HepG2 (cell line): Measurements from ENCODE around the gene MTF1. TPM values are rescaled to one million over a fixed set of nuclear protein-coding genes. Genes with fewer than 3 reads are reported as not detected.

Experiments used
- ARID5B ChIP-seq: IDR thresholded peaks from 2 replicates; pipeline ENCODE4 v1.4.0; 2020; ENCODE audit warnings: mild to moderate bottlenecking, missing genetic modification reagents
- ATF3 ChIP-seq: sonication (generic); formaldehyde crosslinking; IDR thresholded peaks from 2 replicates; pipeline ENCODE4 v1.4.0; 2020; ENCODE audit warnings: missing genetic modification reagents
- CC2D1A ChIP-seq: sonication (generic); formaldehyde crosslinking; IDR thresholded peaks from 2 replicates; pipeline ENCODE4 v1.8.1; 2023; ENCODE audit warnings: mild to moderate bottlenecking, missing genetic modification reagents
- CEBPB ChIP-seq: IDR thresholded peaks from 2 replicates; pipeline ENCODE4 v1.6.1; 2011; ENCODE audit warnings: low read depth, low read length, improper control_type of control experiment, borderline replicate concordance
- CREB1 ChIP-seq, 2 experiments: fragments of 450-650 bp in 1 of 2; IDR thresholded peaks; 2 replicates each; pipeline ENCODE4 v1.6.1; 2016 to 2017; ENCODE audit warnings: control low read depth in 1 of 2, mild to moderate bottlenecking in 1 of 2, missing compliant biosample characterization in 1 of 2, missing genetic modification characterization in 1 of 2
- FOXK1 ChIP-seq: sonication (generic); formaldehyde crosslinking; IDR thresholded peaks from 2 replicates; pipeline ENCODE4 v1.4.0; 2020; ENCODE audit warnings: low read depth, missing genetic modification reagents, borderline replicate concordance
- GATAD2A ChIP-seq: IDR thresholded peaks from 2 replicates; pipeline ENCODE4 v1.6.1; 2016
- GFI1 ChIP-seq: sonication (generic); formaldehyde crosslinking; IDR thresholded peaks from 2 replicates; pipeline ENCODE4 v1.5.0; 2020; ENCODE audit warnings: missing genetic modification reagents, mild to moderate bottlenecking, borderline replicate concordance
- GLI4 ChIP-seq: sonication (generic); formaldehyde crosslinking; IDR thresholded peaks from 2 replicates; pipeline ENCODE4 v1.5.1; 2020; ENCODE audit warnings: missing genetic modification reagents, mild to moderate bottlenecking, moderate library complexity, borderline replicate concordance
- JUND ChIP-seq: sonication (generic); formaldehyde crosslinking; IDR thresholded peaks from 2 replicates; pipeline ENCODE4 v1.8.0; 2022; ENCODE audit warnings: mild to moderate bottlenecking, missing genetic modification reagents
- MAFF ChIP-seq: IDR thresholded peaks from 2 replicates; pipeline ENCODE4 v1.6.1; 2011; ENCODE audit warnings: low read depth, low read length, improper control_type of control experiment
- NFE2 ChIP-seq: sonication (generic); formaldehyde crosslinking; IDR thresholded peaks from 2 replicates; pipeline ENCODE4 v1.4.0; 2020; ENCODE audit warnings: missing genetic modification reagents
- PLRG1 ChIP-seq: fragments of 450-650 bp; conservative IDR thresholded peaks from 2 replicates; pipeline ENCODE4 v1.6.1; 2016
- RBAK ChIP-seq: sonication (generic); formaldehyde crosslinking; IDR thresholded peaks from 2 replicates; pipeline ENCODE4 v1.5.1; 2020; ENCODE audit warnings: mild to moderate bottlenecking, missing genetic modification reagents
- REPIN1 ChIP-seq: sonication (generic); formaldehyde crosslinking; IDR thresholded peaks from 2 replicates; pipeline ENCODE4 v1.8.0; 2022; ENCODE audit warnings: missing genetic modification reagents, low read depth, mild to moderate bottlenecking, borderline replicate concordance
- RFXANK ChIP-seq: IDR thresholded peaks from 2 replicates; pipeline ENCODE4 v1.6.1; 2016
- RFXAP ChIP-seq: sonication (generic); formaldehyde crosslinking; IDR thresholded peaks from 2 replicates; pipeline ENCODE4 v1.4.0; 2020; ENCODE audit warnings: missing genetic modification reagents, borderline replicate concordance
- SNAPC4 ChIP-seq: sonication (generic); formaldehyde crosslinking; IDR thresholded peaks from 2 replicates; pipeline ENCODE4 v1.4.0; 2020; ENCODE audit warnings: mild to moderate bottlenecking, missing genetic modification reagents
- SYNCRIP ChIP-seq: fragments of 200-400 bp; formaldehyde crosslinking; IDR thresholded peaks from 2 replicates; pipeline ENCODE4 v1.6.1; 2018; ENCODE audit warnings: mild to moderate bottlenecking, low read depth, low read length; ENCODE audit not compliant: insufficient read depth
- TCF7 ChIP-seq: sonication (generic); IDR thresholded peaks from 2 replicates; pipeline ENCODE4 v1.6.1; 2016; ENCODE audit warnings: antibody characterized with exemption, low read depth
- ZBTB38 ChIP-seq: sonication (generic); formaldehyde crosslinking; IDR thresholded peaks from 2 replicates; pipeline ENCODE4 v1.5.1; 2020; ENCODE audit warnings: mild to moderate bottlenecking, missing genetic modification reagents
- ZFY ChIP-seq: sonication (generic); formaldehyde crosslinking; IDR thresholded peaks from 2 replicates; pipeline ENCODE4 v1.4.0; 2020; ENCODE audit warnings: missing genetic modification reagents
- ZNF160 ChIP-seq: sonication (generic); formaldehyde crosslinking; IDR thresholded peaks from 2 replicates; pipeline ENCODE4 v1.8.0; 2022; ENCODE audit warnings: mild to moderate bottlenecking, inconsistent platforms, missing genetic modification reagents
- ZNF34 ChIP-seq: sonication (generic); formaldehyde crosslinking; IDR thresholded peaks from 2 replicates; pipeline ENCODE4 v1.4.0; 2020; ENCODE audit warnings: mild to moderate bottlenecking, missing genetic modification reagents, borderline replicate concordance
- ZNF629 ChIP-seq: sonication (generic); formaldehyde crosslinking; conservative IDR thresholded peaks from 2 replicates; pipeline ENCODE4 v1.5.0; 2020; ENCODE audit warnings: missing genetic modification reagents
- polyA plus RNA-seq, 8 experiments: library from polyadenylated mRNA; depleted of rRNA in 3 of 8; stranded (reverse) in 7 of 8; unstranded in 1 of 8; fragments of >200 nt; fragmentation: Illumina TruSeq in 4 of 8; extraction: Trizol in 4 of 8; gene quantifications; 2 replicates each; pipeline versions ENCODE4 v1.2.1 to v1.2.3, GENCODE V29; 2011 to 2016; ENCODE audit warnings: low read depth in 4 of 8, missing spikeins in 1 of 8, mixed read lengths in 1 of 8; ENCODE audit not compliant: insufficient read depth in 1 of 8
- total RNA-seq, 5 experiments: library from RNA; depleted of rRNA; stranded (reverse); fragments of >200 nt; fragmentation: Illumina TruSeq; extraction: Trizol; gene quantifications; 2 replicates each; pipeline ENCODE4 v1.2.3, GENCODE V29; 2016; ENCODE audit warnings: low read depth in 1 of 5

MTF1 gene
- total and polyA plus RNA-seq, 2 of the 13 experiments (the other 11 are each of a cell fraction or from before 2014, with no cell fraction given), result 2.4 to 3.3 TPM

GRCh38 chr1:37862330-37862729 is 2.9 kb upstream of the MTF1 start (continued):
- TF ChIP-seq GFI1 (no peak), RFXAP (CRISPR knock-in tag) (no peak), ZBTB38 (no peak), CREB1 (IDR thresholded peaks at IDR 0.05) (no peak), CREB1 (CRISPR knock-in tag; IDR thresholded peaks at IDR 0.05) (peak; percentile 32), PLRG1 (no peak), ZNF160 (CRISPR knock-in tag) (no peak), CEBPB (peak; percentile 91), REPIN1 (CRISPR knock-in tag) (no peak), ZNF34 (no peak), NFE2 (CRISPR knock-in tag) (no peak), ZFY (CRISPR knock-in tag) (no peak), TCF7 (no peak), SYNCRIP (no peak), ATF3 (no peak), RBAK (CRISPR knock-in tag) (no peak), JUND (CRISPR knock-in tag) (no peak), SNAPC4 (CRISPR knock-in tag) (no peak), RFXANK (CRISPR knock-in tag) (no peak), ARID5B (0 out of 2 replicates have a peak, but pooled peaks have one; percentile 20), FOXK1 (CRISPR knock-in tag) (no peak), MAFF (peak; percentile 62), CC2D1A (no peak), GLI4 (CRISPR knock-in tag) (no peak), GATAD2A (CRISPR knock-in tag) (peak; percentile 56), ZNF629 (CRISPR knock-in tag) (no peak)
